Activated CD4-positive, alpha-beta T cell treated with anti-CD3 and anti-CD28 coated beads, Interleukin-2, amount 50 U/mL, for 24 hours (primary cell): ENCODE results near the gene TOMM5.

ENCODE experiments used
- DNase-seq, 2 donors: peaks; one replicate each; pipeline ENCODE4 v3.0.0-alpha.2; 2020; ENCODE audit warnings: low read depth in 1 of 2, low spot score in 1 of 2

The TOMM5 gene

GRCh38 chr9:37563806-37564513 lies 28.4 kb downstream of the TOMM5 start:
- no peak for DNase-seq

- DNase-seq: no peak
Observed at GRCh38 chr9:37562826-37563225, 29.6 kb downstream of the TOMM5 start.

- no peak for DNase-seq
Observed at GRCh38 chr9:37561682-37562081, 30.7 kb downstream of the TOMM5 start.

GRCh38 chr9:37559855-37560592 lies 32.4 kb downstream of the TOMM5 start:
- no peak for DNase-seq

- DNase-seq: no peak
Observed at GRCh38 chr9:37559125-37559524, 33.3 kb downstream of the TOMM5 start.

- DNase-seq: no peak
Observed at GRCh38 chr9:37555786-37556185, 36.6 kb downstream of the TOMM5 start.

- DNase-seq: no peak
Observed at GRCh38 chr9:37554318-37554717, 38.1 kb downstream of the TOMM5 start.

- DNase-seq: no peak
Observed at GRCh38 chr9:37551888-37552287, 40.5 kb downstream of the TOMM5 start.

GRCh38 chr9:37551468-37551867 lies 40.9 kb downstream of the TOMM5 start:
- no peak for DNase-seq

GRCh38 chr9:37550781-37551180 lies 41.6 kb downstream of the TOMM5 start:
- DNase-seq: no peak

- DNase-seq: no peak
Observed at GRCh38 chr9:37549527-37549926, 42.9 kb downstream of the TOMM5 start.

GRCh38 chr9:37547328-37547878 lies 45.0 kb downstream of the TOMM5 start:
- DNase-seq: no peak

- DNase-seq: no peak
Observed at GRCh38 chr9:37543468-37543867, 48.9 kb downstream of the TOMM5 start.

GRCh38 chr9:37542895-37543294 lies 49.5 kb downstream of the TOMM5 start:
- DNase-seq: no peak

GRCh38 chr9:37542488-37542887 lies 49.9 kb downstream of the TOMM5 start:
- no peak for DNase-seq

- DNase-seq: no peak
Observed at GRCh38 chr9:37541465-37541864, 50.9 kb downstream of the TOMM5 start.

GRCh38 chr9:37540634-37541033 lies 51.8 kb downstream of the TOMM5 start:
- DNase-seq: no peak

- no peak for DNase-seq
Observed at GRCh38 chr9:37539634-37540033, 52.8 kb downstream of the TOMM5 start.
